Common myeloid progenitor, CD34-positive (primary cell): ENCODE results near the gene VPS13D.

Experiments used
- CTCF ChIA-PET: fragments of 350-600 bp; sonication (Branson Sonifier 250); formaldehyde crosslinking; loops from one replicate; lab custom pipeline; 2021; ENCODE audit warnings: antibody characterized with exemption; lab: Charles Lee
- POLR2A ChIA-PET: fragments of 350-600 bp; sonication (Branson Sonifier 250); formaldehyde crosslinking; loops from one replicate; lab custom pipeline; 2021; ENCODE audit warnings: antibody characterized with exemption; lab: Charles Lee
- DNase-seq, 3 donors: peaks; one replicate each; pipeline versions ENCODE4 v3.0.0 to v3.0.0-alpha.2; 2013
- H3K27ac ChIP-seq, 2 experiments: 1 replicate in 1 of 2; 2 replicates in 1 of 2; pipeline ENCODE4 v1.7.0; 2013; ENCODE audit warnings: inconsistent platforms in 2 of 2, low read length in 2 of 2, mild to moderate bottlenecking in 2 of 2, low read depth in 1 of 2, moderate library complexity in 1 of 2; ENCODE audit not compliant: severe bottlenecking in 2 of 2, insufficient read depth in 1 of 2, poor library complexity in 1 of 2
- H3K27me3 ChIP-seq, 5 experiments: replicated peaks in 2 of 5; 1 replicate in 3 of 5; 2 replicates in 2 of 5; pipeline versions ENCODE4 v1.6.1 to v1.7.0; 2013; ENCODE audit warnings: low read length in 4 of 5, mild to moderate bottlenecking in 2 of 5, moderate library complexity in 2 of 5, inconsistent platforms in 1 of 5; ENCODE audit not compliant: insufficient read depth in 5 of 5, control insufficient read depth in 4 of 5
- H3K36me3 ChIP-seq, 4 experiments: 1 replicate in 2 of 4; 2 replicates in 2 of 4; pipeline versions ENCODE4 v1.6.1 to v1.7.0; 2013; ENCODE audit warnings: low read length in 3 of 4, control low read depth in 1 of 4, mild to moderate bottlenecking in 1 of 4; ENCODE audit not compliant: control insufficient read depth in 4 of 4, insufficient read depth in 4 of 4
- H3K4me1 ChIP-seq, 4 experiments: 1 replicate in 3 of 4; 2 replicates in 1 of 4; pipeline versions ENCODE4 v1.6.1 to v1.7.1; 2013; ENCODE audit warnings: low read length in 3 of 4, mild to moderate bottlenecking in 3 of 4, control low read depth in 1 of 4, inconsistent platforms in 1 of 4, moderate library complexity in 1 of 4; ENCODE audit not compliant: control insufficient read depth in 4 of 4, insufficient read depth in 4 of 4; ENCODE audit errors: control extremely low read depth in 1 of 4
- H3K4me3 ChIP-seq, 7 experiments: 1 replicate in 4 of 7; 2 replicates in 3 of 7; pipeline versions ENCODE4 v1.5.1 to v1.7.0; 2013; ENCODE audit warnings: mild to moderate bottlenecking in 7 of 7, low read length in 6 of 7, moderate library complexity in 6 of 7, inconsistent platforms in 2 of 7, low read depth in 2 of 7, control low read depth in 1 of 7; ENCODE audit not compliant: insufficient read depth in 4 of 7, control insufficient read depth in 1 of 7; ENCODE audit errors: extremely low read depth in 1 of 7
- H3K9me3 ChIP-seq, 5 experiments: 1 replicate in 4 of 5; 2 replicates in 1 of 5; pipeline versions ENCODE4 v1.6.1 to v1.7.1; 2013; ENCODE audit warnings: low read length in 4 of 5, mild to moderate bottlenecking in 2 of 5, inconsistent platforms in 1 of 5, low read depth in 1 of 5, moderate library complexity in 1 of 5; ENCODE audit not compliant: control insufficient read depth in 4 of 5, insufficient read depth in 2 of 5; ENCODE audit errors: control extremely low read depth in 1 of 5
- WGBS: methylation state at CpG from one replicate; pipeline ENCODE4 v1.1.5; 2013; ENCODE audit not compliant: insufficient coverage; 5-methylcytosine and 5-hydroxymethylcytosine counted together

VPS13D gene

GRCh38 chr1:12380326-12381249 is 150.8 kb downstream of the VPS13D start:
- no peak for DNase-seq
- Histone ChIP-seq H3K27ac (no peak overlapping the region), H3K4me1 (peaks cover 0 to 14% (median 8%) of the 10 kb centered on the region in 4 experiments), H3K27me3 (no peaks in the 10 kb centered on the region), H3K4me3 (no peak overlapping the region), H3K9me3 (peaks cover 0 to under 1% (median 0%) of the 10 kb centered on the region in 5 experiments), H3K36me3 (peaks cover 23 to 53% (median 42%) of the 10 kb centered on the region in 4 experiments)
- CTCF ChIA-PET = no interaction called here
- POLR2A ChIA-PET = no interaction called here
- no CpG with 5 or more reads among the region's 2 CpGs for WGBS

GRCh38 chr1:12383001-12383400 is 153.2 kb downstream of the VPS13D start:
- Histone ChIP-seq H3K27ac (no peak overlapping the region), H3K9me3 (peaks cover 6 to 19% (median 11%) of the 10 kb centered on the region in 5 experiments), H3K4me1 (peaks cover 0 to 4% (median 0%) of the 10 kb centered on the region in 4 experiments), H3K27me3 (no peaks in the 10 kb centered on the region), H3K4me3 (no peak overlapping the region), H3K36me3 (peaks cover 46 to 75% (median 59%) of the 10 kb centered on the region in 4 experiments)
- DNase-seq = no peak
- WGBS = no CpG with 5 or more reads among the region's 1 CpG
- POLR2A ChIA-PET = no interaction called here
- CTCF ChIA-PET = interaction anchor here (0.6 to 1.4 kb wide), 2 partner anchors 58 to 219 kb away, joined by 3 read pairs; no protein-coding TSS in a partner anchor

- H3K27me3 ChIP-seq = no peaks in the 10 kb centered on the region
- peaks cover 52 to 76% (median 61%) of the 10 kb centered on the region in 4 experiments for H3K36me3 ChIP-seq
- CTCF ChIA-PET = interaction anchor here (1.4 to 1.6 kb wide), 2 partner anchors 14 to 218 kb away, joined by 3 to 4 read pairs; no protein-coding TSS in a partner anchor
- no peak for DNase-seq
- 100% methylated on average over 1 of the region's 1 CpG for WGBS
- H3K4me1 ChIP-seq = peaks cover 0 to 4% (median 0%) of the 10 kb centered on the region in 4 experiments
- no peak overlapping the region for H3K27ac ChIP-seq
- POLR2A ChIA-PET = no interaction called here
- peaks cover 6 to 26% (median 11%) of the 10 kb centered on the region in 5 experiments for H3K9me3 ChIP-seq
- no peak overlapping the region for H3K4me3 ChIP-seq
Observed at GRCh38 chr1:12383786-12384185, 154.0 kb downstream of the VPS13D start.

- peaks cover 47 to 79% (median 58%) of the 10 kb centered on the region in 4 experiments for H3K36me3 ChIP-seq
Observed at GRCh38 chr1:12384836-12385456, 155.1 kb downstream of the VPS13D start.

DNA sequence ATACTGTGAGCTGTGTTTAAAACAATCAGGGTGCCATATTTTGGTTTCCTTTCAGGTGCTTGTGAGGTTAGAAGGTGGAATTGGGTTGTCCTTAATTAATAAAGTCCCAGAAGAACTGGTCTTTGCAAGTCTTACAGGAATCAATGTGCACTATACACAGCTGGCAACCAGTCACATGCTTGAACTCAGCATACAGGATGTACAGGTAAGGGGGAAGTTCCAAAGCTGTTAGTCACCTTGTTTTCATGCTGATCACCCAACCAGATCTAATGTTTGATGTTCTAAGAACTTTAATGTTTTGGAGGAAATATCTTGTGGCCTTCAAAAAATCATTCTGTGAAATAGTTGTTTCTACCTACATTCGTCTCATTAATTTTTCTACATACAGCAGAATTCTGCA is 156.3 kb downstream of the VPS13D start:
- DNase-seq = no peak
- no peak overlapping the region for H3K27ac ChIP-seq

More at GRCh38 chr1:12384836-12385456, 155.1 kb downstream of the VPS13D start:
- Histone ChIP-seq H3K4me1 (peaks cover 0 to 4% (median 0%) of the 10 kb centered on the region in 4 experiments), H3K9me3 (peaks cover 6 to 28% (median 11%) of the 10 kb centered on the region in 5 experiments), H3K27ac (no peak overlapping the region), H3K4me3 (no peak overlapping the region), H3K27me3 (no peaks in the 10 kb centered on the region)
- ChIA-PET CTCF (interaction anchor here (1.1 to 1.6 kb wide), 3 partner anchors 9 to 348 kb away, joined by 3 to 4 read pairs (median 4); no protein-coding TSS in a partner anchor), POLR2A (no interaction called here)
- 93% methylated on average over 2 of the region's 8 CpGs for WGBS
- peak in 2 of 3 donors; percentile 23 to 39 for DNase-seq

GRCh38 chr1:12387641-12388040 is 157.8 kb downstream of the VPS13D start:
- Histone ChIP-seq H3K36me3 (peaks cover 36 to 80% (median 54%) of the 10 kb centered on the region in 4 experiments), H3K27ac (no peak overlapping the region)

More for the DNA sequence above, 156.3 kb downstream of the VPS13D start:
- WGBS = 100% methylated on average over 1 of the region's 1 CpG
- peaks cover 6 to 28% (median 11%) of the 10 kb centered on the region in 5 experiments for H3K9me3 ChIP-seq
- POLR2A ChIA-PET = interaction anchor here (0.6 kb wide), 1 partner anchor 86 kb away, joined by 3 read pairs; no protein-coding TSS in a partner anchor
- no peak overlapping the region for H3K4me3 ChIP-seq
- H3K4me1 ChIP-seq = peaks cover 0 to 4% (median 0%) of the 10 kb centered on the region in 4 experiments
- no peaks in the 10 kb centered on the region for H3K27me3 ChIP-seq
- H3K36me3 ChIP-seq = peaks cover 39 to 81% (median 55%) of the 10 kb centered on the region in 4 experiments
- CTCF ChIA-PET = interaction anchor here (1.4 kb wide), 1 partner anchor 10 kb away, joined by 4 read pairs; no protein-coding TSS in a partner anchor

More at GRCh38 chr1:12387641-12388040, 157.8 kb downstream of the VPS13D start:
- Histone ChIP-seq H3K4me1 (no peaks in the 10 kb centered on the region), H3K9me3 (peaks cover 6 to 28% (median 11%) of the 10 kb centered on the region in 5 experiments), H3K4me3 (no peak overlapping the region), H3K27me3 (no peaks in the 10 kb centered on the region)
- DNase-seq = peak; percentile 25 to 59 (median 46)
- ChIA-PET POLR2A (no interaction called here), CTCF (no interaction called here)
